ENCODE measurements around the gene NTM. TPM values are rescaled to one million over a fixed set of nuclear protein-coding genes. Genes with fewer than 3 reads are reported as not detected.

Gene NTM
- total and polyA plus RNA-seq, 2 donors from 2014 or later, result 0.92 to 10.3 TPM

GRCh38 chr11:131748151-131749050 lies 378.0 kb downstream of the NTM start:
- Histone ChIP-seq H3K9ac (ENCODE audit: low read length in 3 of 3) (no peak overlapping the region), H3K9me3 (ENCODE audit: control insufficient read depth in 2 of 3, insufficient read depth in 1 of 3, low read length in 3 of 3) (no peaks in the 10 kb centered on the region), H3K27me3 (ENCODE audit: control insufficient read depth, insufficient read depth, low read length) (no peaks in the 10 kb centered on the region), H3K36me3 (ENCODE audit: control insufficient read depth in 2 of 3, insufficient read depth in 3 of 3, low read length in 3 of 3) (no peaks in the 10 kb centered on the region), H3K27ac (ENCODE audit: low read depth in 2 of 2, low read length in 2 of 2) (no peak overlapping the region), H3K4me1 (ENCODE audit: control insufficient read depth in 2 of 3, insufficient read depth in 2 of 3, low read depth in 1 of 3, low read length in 3 of 3) (no peaks in the 10 kb centered on the region), H3K4me3 (ENCODE audit: low read length in 3 of 3) (no peak overlapping the region)
- DNase-seq (peak; percentile 68 to 86 (median 77)), FAIRE-seq (peak; percentile 56)
- peak; percentile 75 for TF ChIP-seq CTCF (IDR thresholded peaks at IDR 0.05; ENCODE audit: borderline replicate concordance, extremely low read depth, insufficient read depth)
- intact Hi-C loops (cut with DNase I), result no loop called here

- no peak for DNase-seq
- Histone ChIP-seq H3K9me3 (ENCODE audit: control insufficient read depth in 2 of 3, insufficient read depth in 1 of 3, low read length in 3 of 3) (no peaks in the 10 kb centered on the region), H3K36me3 (ENCODE audit: control insufficient read depth in 2 of 3, insufficient read depth in 3 of 3, low read length in 3 of 3) (no peaks in the 10 kb centered on the region), H3K27ac (ENCODE audit: low read depth in 2 of 2, low read length in 2 of 2) (no peak overlapping the region), H3K9ac (ENCODE audit: low read length in 3 of 3) (no peak overlapping the region), H3K4me1 (ENCODE audit: control insufficient read depth in 2 of 3, insufficient read depth in 2 of 3, low read depth in 1 of 3, low read length in 3 of 3) (no peaks in the 10 kb centered on the region), H3K4me3 (ENCODE audit: low read length in 3 of 3) (no peak overlapping the region), H3K27me3 (ENCODE audit: control insufficient read depth, insufficient read depth, low read length) (no peaks in the 10 kb centered on the region)
- TF ChIP-seq CTCF (IDR thresholded peaks at IDR 0.05; ENCODE audit: borderline replicate concordance, extremely low read depth, insufficient read depth), result no peak
- no peak for FAIRE-seq
- intact Hi-C loops (cut with DNase I), result no loop called here
Observed at GRCh38 chr11:131749101-131749500, 378.7 kb downstream of the NTM start.

- TF ChIP-seq CTCF (IDR thresholded peaks at IDR 0.05; ENCODE audit: borderline replicate concordance, extremely low read depth, insufficient read depth), result no peak
Observed at GRCh38 chr11:131750152-131750551, 379.7 kb downstream of the NTM start.

More at GRCh38 chr11:131750152-131750551, 379.7 kb downstream of the NTM start:
- H3K9me3 ChIP-seq (ENCODE audit: control insufficient read depth in 2 of 3, insufficient read depth in 1 of 3, low read length in 3 of 3), result no peaks in the 10 kb centered on the region
- no peak overlapping the region for H3K9ac ChIP-seq (ENCODE audit: low read length in 3 of 3)
- no peaks in the 10 kb centered on the region for H3K27me3 ChIP-seq (ENCODE audit: control insufficient read depth, insufficient read depth, low read length)
- intact Hi-C loops (cut with DNase I), result no loop called here
- no peak overlapping the region for H3K27ac ChIP-seq (ENCODE audit: low read depth in 2 of 2, low read length in 2 of 2)
- no peak for FAIRE-seq
- H3K4me1 ChIP-seq (ENCODE audit: control insufficient read depth in 2 of 3, insufficient read depth in 2 of 3, low read depth in 1 of 3, low read length in 3 of 3), result no peaks in the 10 kb centered on the region
- no peak for DNase-seq
- no peaks in the 10 kb centered on the region for H3K36me3 ChIP-seq (ENCODE audit: control insufficient read depth in 2 of 3, insufficient read depth in 3 of 3, low read length in 3 of 3)
- no peak overlapping the region for H3K4me3 ChIP-seq (ENCODE audit: low read length in 3 of 3)
